Measurements from ENCODE around the gene PAGE4.
A peak's percentile ranks its signal among the peaks of the same experiment; 100 is the strongest.

Gene PAGE4, protein sequence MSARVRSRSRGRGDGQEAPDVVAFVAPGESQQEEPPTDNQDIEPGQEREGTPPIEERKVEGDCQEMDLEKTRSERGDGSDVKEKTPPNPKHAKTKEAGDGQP

DNA sequence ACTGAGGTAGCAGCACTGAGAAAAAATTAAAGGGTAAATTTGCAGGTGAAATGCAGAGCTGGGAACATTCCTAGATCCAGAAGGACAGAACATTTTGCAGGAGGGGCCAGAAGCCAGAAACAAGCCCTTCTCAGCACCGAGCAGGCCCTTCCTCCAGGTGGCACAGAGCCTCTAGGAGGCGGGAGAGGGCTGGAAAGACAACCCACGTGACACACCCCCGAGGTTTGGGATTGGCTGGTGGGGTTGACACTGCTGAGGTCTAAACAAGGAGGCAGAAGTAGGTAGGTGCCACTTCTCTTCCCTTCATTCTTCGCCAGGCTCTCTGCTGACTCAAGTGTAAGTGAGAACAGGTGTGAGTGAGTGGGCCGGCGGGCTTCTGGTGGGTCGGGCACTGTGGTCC, at the start of gene PAGE4:
TSS of gene PAGE4 (plus strand) at position 288 of the 400 bp plus-strand sequence. CDS start 1,126 bp downstream, outside the sequence.
- DNase-seq (ENCODE audit: low spot score): no peak

DNA sequence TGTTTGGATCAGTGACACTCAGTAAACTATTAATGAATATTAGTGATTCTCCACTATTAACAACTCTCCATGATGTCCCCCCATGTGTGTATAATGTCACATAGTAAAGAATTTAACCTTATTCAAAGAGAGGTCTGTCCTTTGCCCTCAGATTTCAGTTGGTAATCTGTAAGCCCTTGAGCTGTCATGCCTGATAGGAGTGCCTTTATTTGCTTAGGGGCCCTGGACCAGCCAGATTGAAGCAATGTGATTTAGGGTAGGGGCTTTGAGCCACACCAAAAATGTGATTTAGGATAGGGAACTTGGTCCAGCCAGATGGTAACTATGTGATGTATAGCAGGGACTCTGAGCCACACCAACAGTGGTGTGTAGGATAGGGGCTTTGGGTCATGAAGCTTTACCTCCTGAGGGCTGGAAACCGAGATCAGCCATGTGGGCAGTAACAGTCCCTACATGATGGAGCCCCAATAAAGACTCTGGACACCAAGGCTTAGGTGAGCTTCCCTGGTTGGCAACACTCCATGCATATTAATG, 44.3 kb upstream of the PAGE4 start:
- no peak for DNase-seq (ENCODE audit: low spot score)

DNA sequence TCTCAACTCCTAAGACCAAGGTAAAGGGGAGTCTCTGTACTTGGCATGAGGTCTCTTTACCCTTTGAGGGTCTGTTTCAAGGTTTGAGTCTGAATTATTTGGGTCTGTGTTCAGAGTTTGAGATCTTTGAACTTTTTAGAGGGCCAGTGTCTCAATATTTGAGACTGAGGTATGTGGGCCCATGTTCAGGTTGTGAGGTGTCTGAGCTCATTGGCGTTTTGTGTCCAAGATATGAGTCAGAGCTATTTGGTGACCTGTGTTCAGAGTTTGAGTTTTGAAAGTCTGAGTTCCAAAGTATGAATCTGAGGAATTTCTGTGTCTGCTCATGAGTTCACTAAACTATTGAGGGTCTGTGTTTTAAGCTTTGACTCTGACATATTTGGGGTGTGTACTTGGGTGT, 36.7 kb upstream of the PAGE4 start:
- DNase-seq (ENCODE audit: low spot score): no peak

DNA sequence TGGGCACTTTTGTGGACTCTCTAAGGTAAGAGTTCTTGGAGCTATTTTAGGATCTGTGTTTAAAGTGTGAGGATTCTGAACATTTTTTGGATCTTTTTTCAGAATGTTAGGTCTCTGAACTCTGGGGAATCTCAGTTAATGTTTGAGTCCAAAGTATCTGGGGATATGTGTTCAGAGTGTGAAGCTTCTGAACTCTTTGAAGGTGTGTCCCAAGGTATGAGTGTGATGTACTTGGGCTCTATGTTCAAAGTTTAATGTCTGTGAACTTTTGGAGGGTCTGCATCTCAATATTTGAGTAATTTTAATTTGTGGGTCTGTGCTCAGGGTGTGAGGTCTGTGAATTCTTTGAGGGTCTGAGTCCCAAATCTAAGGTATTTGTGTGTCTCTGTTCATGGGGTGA, 35.4 kb upstream of the PAGE4 start:
- no peak for DNase-seq (ENCODE audit: low spot score)

DNA sequence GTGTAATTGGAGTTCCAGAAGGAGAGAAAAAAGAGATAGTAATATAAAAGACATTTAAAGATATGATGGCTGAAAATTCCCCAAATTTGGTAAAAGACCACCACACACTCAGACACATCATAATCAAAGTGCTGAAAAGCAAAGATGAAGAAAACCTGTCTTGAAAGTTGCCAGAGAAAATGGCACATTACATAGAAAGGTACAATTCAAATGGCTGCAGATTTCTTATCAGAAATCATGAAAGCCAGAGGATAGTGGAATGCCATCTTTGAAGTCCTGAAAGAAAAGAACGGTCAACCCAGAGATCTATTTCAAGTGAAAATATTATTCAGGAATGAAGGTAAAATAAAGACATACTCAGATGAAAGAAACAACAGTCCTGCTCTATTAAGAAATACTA, 29.3 kb upstream of the PAGE4 start:
- no peak for DNase-seq (ENCODE audit: low spot score)

DNA sequence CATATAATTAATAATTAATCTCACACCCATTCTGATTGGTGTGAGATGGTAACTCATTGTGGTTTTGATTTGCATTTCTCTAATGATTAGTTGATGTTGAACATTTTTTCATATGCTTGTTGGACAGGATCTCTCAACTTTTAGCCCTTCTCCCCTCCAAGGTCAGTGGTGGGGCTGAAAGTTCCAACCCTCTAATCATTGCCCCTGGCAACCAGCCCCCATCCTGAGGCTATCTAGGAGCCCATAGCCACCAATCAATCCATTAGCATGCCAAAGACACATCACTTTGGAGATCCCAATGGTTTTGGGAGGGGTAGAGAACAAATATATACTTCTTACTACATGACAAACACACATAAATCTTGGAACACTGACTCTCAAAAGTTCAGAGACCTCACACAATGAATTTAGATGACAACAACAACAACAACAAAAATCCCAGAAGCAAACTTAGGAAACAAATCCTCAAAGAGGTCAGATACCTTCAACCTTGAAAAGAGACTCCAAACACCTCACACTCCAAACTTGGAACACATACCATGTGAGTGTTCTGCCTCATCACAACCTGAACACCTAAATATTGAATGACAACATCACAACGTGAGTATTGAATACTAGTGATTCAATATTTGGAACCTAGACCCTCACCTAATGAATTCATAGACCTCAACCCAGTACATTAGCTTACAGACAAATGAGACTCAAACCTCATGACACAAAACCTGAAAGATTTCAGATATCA, 19.0 kb upstream of the PAGE4 start:
- DNase-seq (ENCODE audit: low spot score): no peak

DNA sequence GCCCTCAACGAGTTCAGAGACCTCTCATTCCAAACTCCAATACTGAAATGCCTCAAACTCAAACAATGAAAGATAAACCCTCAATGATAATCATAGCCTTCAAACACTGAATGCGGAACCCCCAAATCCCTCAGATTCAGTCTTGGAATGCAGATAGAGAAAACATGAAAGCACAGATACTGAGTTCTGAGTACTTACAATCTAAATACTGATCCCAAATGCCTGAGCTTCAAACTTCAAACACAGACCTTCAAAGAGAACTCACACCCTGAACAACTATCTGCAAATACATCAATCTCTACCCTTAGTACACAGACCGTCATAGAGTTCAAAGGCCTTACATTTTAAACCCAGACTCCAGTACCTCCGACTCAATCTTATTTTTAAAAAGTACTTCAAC, 16.9 kb upstream of the PAGE4 start:
- no peak for DNase-seq (ENCODE audit: low spot score)

DNA sequence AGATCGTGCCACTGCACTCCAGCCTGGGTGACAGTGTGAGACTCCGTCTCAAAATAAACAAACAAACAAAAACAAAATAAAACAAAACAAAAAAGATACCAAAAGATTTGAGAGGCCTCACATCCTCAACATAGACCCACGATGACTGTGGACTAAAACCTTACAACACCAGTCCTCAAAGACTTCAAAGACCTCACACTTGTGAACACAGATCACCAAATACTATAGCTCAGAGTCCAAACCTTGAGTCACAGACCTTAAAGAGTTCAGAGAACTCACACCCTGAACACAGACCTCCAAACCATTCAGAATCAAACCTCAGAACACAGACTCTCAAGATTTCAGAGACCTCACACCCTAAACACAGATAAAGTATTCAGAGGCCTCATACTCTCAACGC, 12.7 kb upstream of the PAGE4 start:
- no peak for DNase-seq (ENCODE audit: low spot score)

DNA sequence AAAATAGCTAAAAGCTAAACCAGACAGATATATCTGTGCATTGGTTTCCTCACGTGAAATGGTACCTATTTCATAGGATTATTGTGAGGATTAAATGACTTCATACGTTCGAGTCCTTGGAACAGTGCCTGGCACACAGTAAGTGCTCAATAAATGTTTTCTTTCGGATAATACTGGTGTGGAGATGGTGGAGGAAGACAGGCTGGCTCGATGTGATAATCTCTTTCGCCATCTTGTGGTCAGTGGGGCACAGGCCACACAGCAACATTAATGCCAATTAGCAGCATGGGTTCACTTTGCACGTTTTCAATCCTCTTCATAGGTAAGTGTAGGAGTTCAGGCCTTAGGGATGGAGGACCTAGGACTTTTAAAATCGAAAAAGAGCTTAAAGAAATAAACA, 9.3 kb downstream of the PAGE4 start:
- peak; percentile 12 for DNase-seq (ENCODE audit: low spot score)

DNA sequence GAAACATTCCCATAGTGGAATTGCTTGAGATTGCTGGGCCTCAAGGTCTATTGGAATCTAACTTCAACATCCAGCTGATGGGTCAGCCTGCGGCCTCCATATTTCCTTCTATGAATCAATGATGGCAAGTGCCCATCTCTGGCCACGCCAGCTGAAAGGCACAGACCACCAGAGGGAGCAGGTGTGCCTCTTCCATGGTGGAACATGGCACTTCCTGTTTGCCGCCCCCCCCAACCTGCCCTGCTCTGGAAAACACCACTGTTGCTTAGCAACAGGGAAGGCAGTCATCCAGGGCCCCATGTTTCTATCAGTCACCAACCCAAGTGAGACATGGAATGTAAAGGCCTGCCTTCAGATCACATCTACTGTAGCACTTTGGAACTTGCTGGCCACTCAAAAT, 11.6 kb downstream of the PAGE4 start:
- peak; percentile 19 for DNase-seq (ENCODE audit: low spot score)

DNA sequence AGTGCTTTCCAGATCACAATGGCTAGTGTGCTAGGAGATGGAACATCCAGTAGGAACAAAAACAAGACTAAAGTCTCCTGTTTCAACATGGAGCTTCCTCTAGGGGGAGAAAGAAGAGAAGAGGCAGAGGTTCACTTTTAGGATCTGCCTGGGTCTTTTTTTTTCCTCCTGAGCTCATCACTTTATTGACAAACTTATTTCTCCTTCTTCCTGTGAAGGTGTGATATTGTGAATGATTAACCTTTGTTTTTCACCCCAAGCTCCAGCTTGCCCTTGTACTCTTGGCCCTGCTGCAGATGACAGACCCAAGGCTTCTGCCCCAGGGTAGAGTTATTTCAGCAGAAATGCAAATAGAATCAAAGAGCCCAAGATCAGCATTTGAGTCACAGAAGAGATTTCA, 13.5 kb downstream of the PAGE4 start:
- DNase-seq (ENCODE audit: low spot score): no peak

DNA sequence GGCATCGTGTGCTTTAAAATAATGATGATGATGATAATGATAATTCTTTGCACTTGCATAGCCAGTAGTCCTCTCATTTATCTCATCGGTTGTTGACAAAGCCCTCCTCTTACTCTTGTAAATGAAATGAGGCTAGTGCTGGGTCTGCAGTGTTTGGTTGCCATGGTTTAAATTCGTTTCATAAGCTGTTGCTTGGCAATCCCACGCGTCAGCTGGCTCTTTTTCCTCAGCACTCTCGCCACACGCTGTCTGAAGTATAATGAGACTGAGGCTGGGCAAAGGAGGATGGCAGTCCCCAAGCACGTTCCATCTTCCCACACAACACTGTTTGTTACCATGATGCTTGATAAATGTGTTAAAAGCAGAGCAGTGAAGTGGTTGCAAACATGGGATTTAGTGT, 15.5 kb downstream of the PAGE4 start:
- no peak for DNase-seq (ENCODE audit: low spot score)

DNA sequence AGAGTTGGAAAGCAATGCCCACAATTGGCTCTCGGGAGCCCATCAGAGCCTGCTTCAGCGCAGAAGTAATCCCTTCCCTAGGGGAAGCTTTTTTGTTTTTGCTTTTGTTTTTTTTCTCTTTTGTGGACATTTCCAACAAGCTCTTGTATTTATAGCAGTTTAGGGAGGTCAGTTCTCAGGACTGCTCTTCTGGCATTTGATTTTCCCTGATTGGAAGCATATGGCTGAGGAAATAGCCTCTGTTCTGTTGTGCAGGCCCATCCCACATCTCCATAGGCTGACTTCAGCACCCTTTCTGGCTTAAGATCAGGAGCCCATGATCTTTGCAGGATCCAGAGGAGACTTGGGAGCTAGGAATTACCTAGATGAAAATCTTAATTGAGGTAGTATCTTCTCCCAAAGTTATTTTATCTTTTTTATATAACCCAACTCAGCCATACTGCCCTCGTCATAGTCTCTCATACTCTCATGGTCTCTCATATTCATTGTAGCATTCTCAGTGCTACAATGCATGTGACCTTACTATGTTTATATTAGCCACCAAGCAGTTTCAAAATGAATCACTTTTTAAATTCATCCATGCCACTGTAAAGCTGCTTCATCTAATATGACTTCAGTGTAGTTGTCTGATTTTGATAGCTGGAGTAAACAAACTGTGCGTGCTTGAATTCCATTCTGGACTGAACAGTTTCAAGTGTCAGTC, 16.7 kb downstream of the PAGE4 start:
- no peak for DNase-seq (ENCODE audit: low spot score)

DNA sequence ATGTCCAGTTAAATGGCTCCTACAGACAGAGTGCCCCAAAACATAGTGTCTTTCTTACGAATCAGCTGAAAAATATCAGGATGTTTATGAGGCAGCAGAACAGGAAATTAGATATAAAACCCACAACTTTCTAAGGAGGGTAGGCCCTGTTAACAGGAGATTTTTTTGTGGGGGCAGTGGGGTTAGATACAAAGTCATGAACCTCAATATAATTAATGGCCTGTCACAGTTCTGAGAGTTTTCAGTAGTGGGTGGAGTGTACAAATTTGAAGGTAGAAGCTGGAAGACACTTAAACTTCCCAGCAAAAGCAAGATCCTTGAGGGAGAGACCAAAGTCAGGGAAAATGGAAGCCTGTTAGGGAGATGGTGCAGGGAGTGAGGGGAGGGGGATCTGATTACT, 17.4 kb downstream of the PAGE4 start:
- DNase-seq (ENCODE audit: low spot score): no peak

DNA sequence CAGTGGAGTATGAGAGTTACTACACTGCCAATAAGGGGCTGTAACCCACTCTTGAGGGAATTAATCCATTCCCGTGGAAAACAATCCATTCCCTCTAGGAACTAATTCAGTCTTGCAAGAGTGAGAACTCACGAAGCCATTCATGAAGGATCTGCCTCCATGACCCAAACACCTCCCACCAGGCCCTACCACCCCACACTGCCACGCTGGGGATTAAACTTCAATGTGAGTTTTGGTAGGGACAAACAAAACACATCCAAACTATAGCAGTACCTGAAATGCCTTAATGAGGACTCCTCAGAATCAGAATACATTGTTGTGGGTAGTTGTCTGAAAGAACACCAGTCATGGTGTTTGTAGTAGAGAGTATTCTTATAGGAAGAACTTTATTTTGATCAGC, 19.2 kb downstream of the PAGE4 start:
- DNase-seq (ENCODE audit: low spot score): no peak

DNA sequence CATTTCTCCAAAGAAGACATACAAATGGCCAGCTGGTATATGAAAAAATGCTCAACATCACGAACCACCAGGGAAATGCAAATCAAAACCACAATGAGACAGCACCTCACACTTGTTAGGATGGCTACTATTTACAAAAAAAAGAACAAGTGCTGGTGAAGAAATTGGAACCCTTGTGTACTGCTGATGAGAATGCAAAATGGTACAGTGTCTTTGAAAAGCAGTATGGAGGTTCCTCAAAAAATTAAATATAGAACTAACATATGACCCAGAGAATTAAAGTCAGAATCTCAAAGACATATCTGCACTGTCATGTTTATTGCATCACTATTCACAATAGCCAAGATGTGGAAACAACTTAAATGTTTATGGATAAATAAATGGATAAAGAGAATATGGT, 20.9 kb downstream of the PAGE4 start:
- DNase-seq (ENCODE audit: low spot score): no peak

DNA sequence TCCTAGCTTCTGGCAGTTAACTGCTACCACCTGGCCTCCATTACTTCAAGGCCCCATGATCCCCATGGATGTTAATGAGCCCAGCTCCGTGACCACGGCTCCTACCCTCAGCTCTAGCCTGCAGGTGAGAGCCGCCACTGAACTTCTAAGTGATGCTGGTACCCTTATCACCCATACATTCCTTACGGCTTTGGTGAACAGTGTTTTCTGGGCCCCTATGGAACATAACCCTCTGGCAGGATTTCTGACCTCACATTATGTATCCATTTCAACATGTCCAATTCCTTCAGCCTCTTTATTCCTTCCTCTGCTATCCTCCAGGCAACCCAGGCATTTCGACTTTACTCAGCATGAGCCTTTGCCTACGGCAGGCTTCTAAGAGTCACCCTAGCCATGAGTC, 24.6 kb downstream of the PAGE4 start:
- DNase-seq (ENCODE audit: low spot score): no peak

DNA sequence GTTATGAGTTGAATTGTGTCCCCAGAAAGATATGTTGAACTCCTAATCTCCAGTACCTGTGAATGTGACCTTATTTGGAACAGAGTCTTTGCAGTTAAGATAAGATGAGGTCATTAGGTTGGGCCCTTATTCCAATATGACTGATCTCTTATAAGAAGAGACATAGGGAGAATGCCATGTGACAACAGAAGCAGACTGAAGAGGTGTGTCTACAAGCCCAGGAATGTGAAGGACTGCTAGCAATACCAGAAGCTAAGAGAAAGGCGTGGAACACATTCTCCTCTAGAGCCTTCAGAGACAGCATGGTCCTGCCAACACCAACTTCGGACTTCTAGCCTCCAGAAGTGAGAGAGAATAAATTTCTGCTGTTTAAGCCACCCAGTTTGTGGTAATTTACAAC, 27.7 kb downstream of the PAGE4 start:
- no peak for DNase-seq (ENCODE audit: low spot score)

DNA sequence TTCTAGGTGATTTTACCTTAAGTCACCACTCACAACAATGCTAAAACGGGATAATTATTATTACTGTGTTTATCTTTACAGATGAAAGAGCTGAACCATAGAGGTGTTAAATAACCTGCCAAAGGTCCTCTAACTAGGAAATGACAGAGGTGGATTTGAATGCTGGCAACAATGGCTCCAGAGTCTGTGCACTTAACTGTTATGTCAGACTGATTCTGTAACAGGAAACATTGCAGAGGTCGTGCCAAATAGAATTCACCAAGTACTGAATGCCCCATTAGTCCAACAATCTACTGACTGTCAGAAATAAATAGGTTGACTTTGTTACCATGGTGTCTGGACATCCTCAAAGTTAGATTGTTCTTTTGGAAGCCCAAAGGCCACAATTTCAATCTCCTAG, 29.2 kb downstream of the PAGE4 start:
- no peak for DNase-seq (ENCODE audit: low spot score)

DNA sequence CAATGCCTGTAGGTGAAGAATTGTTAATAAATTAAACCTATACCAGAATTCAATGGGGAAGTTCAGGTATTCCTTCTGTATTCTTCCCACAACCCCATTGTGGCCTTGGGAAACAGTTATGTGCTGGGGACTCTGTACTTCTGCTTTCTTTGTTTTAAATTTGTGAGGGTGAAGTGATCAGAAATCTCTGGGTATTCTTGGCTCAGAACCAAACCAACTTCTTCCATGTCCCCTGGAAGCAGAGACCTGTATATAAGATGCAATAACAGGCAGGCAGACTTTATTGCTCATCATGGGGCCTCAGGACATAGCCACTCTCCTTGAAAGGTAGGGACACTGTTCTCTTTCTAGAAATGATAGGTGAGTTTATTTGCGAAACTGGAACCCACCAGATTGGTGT, 30.4 kb downstream of the PAGE4 start:
- no peak for DNase-seq (ENCODE audit: low spot score)

DNA sequence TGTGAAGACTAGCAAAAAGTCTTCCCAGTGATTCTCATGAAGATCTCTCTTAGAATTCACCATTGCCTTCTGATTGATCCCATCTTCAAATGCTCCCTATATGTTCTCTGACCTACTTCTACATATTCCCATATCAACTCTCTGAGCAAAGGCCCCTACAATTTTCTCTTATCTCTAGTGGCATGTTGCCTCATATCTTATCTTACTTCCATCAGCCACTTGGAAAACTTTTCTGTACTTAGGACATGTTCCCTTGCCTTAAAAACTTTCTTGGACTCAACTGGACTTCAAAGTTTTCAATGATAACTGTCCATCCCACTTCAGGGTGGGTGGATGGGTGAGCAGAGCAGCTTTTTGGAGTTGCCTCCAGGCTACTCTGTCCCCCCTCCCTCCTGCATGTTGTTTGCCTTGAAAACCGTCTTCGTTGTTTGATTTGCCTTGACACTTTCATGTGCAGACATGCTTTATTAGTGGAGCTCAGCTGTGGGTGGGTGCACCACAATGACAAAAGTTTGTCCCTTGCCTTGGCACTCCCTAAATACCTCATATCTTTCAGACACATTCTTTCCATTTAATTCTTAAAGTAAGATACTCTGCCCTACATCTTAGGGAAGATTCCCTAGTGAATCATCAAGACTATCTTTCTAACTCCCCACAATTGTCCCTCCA, 31.9 kb downstream of the PAGE4 start:
- DNase-seq (ENCODE audit: low spot score): no peak

DNA sequence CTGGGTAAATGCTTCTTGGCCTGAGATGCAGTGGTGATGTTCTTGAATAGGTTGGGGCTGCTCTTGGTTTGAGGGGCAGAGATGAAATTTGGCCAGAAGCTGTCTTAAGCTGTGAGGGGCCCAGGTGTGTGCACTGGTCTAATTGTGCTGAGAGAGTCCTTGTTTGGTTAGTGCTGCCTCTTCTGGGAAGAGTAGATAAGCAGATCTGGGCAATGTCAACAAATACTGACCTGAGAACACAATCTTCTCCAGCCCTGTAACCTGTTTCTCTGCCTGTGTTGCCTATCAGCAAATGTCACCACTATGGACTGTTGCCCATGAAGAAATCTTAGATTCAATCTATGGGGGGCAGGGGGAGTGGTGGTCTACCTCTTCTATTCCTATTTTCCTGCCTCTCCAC, 33.0 kb downstream of the PAGE4 start:
- no peak for DNase-seq (ENCODE audit: low spot score)

DNA sequence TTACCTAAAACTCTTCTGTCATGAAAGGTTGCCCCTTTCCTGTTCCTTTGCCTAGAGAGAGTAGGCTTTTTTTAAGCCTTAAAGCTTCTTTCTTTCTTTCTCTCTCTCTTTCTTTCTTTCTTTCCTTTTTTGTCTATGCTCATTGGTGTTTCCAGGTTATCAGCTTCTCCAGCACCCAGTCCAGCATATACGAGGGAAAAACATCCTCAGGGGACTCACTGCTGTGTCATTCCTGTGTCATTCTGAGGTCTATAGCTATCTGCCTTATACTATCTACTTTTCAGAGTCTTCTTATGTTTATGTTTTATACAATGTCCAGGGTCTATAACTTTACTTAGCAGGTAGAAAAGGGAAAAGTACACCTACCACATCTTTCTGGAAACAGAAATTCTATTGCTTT, 39.6 kb downstream of the PAGE4 start:
- no peak for DNase-seq (ENCODE audit: low spot score)
